Mucosa of rectum (tissue), 2 donors: Measurements from ENCODE around the gene C11orf68.
A peak's percentile ranks its signal among the peaks of the same experiment; 100 is the strongest.

ENCODE experiments used
- H3K27ac ChIP-seq, 2 donors: one replicate each; pipeline ENCODE4 v1.7.0; 2013; ENCODE audit warnings: inconsistent platforms in 2 of 2, low read depth in 2 of 2, low read length in 2 of 2
- H3K27me3 ChIP-seq, 2 donors: one replicate each; pipeline ENCODE4 v1.7.0; 2013; ENCODE audit warnings: low read length in 2 of 2; ENCODE audit not compliant: control insufficient read depth in 2 of 2, insufficient read depth in 2 of 2
- H3K36me3 ChIP-seq, 2 donors: one replicate each; pipeline ENCODE4 v1.7.0; 2013; ENCODE audit warnings: low read length in 2 of 2; ENCODE audit not compliant: control insufficient read depth in 2 of 2, insufficient read depth in 2 of 2
- H3K4me1 ChIP-seq, 2 donors: one replicate each; pipeline ENCODE4 v1.7.0; 2013; ENCODE audit warnings: low read length in 2 of 2, mild to moderate bottlenecking in 1 of 2; ENCODE audit not compliant: control insufficient read depth in 2 of 2, insufficient read depth in 2 of 2
- H3K4me3 ChIP-seq, 2 donors: one replicate each; pipeline ENCODE4 v1.7.0; 2013; ENCODE audit warnings: low read length in 2 of 2
- H3K9ac ChIP-seq, 2 donors: one replicate each; pipeline ENCODE4 v1.7.0; 2013; ENCODE audit warnings: low read length in 2 of 2, low read depth in 1 of 2, mild to moderate bottlenecking in 1 of 2
- H3K9me3 ChIP-seq, 2 donors: one replicate each; pipeline ENCODE4 v1.7.0; 2013; ENCODE audit warnings: low read length in 2 of 2; ENCODE audit not compliant: control insufficient read depth in 2 of 2
- donor health status: healthy.
- donor health status: Normal muscosa, but diverticular disease.

Gene C11orf68

DNA sequence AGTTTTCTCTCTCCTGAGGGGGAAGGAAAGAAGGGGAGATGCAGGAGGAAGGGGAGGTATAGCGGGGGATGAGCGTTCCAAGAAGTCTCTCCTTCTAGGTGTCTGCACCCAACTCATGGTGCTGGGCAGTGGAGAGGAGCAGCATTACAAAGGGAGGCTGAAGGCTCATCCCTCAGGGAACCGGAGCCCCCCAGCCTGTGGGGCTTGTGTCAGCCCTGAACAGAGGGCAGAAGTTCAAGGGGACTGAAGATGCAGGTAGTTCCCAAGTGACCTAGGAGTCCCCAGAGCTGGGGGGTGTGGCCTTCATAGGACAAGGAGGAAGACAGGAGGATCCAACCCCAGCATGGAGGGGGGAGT is 1.8 kb downstream of the C11orf68 start:
- H3K36me3 ChIP-seq: peaks cover 3% of the 10 kb centered on the region in 2 donors
- H3K9ac ChIP-seq: no peak overlapping the region
- H3K27ac ChIP-seq: no peak overlapping the region
- H3K4me3 ChIP-seq: peak overlapping the region; percentile 79 to 91
- no peaks in the 10 kb centered on the region for H3K27me3 ChIP-seq
- H3K4me1 ChIP-seq: peaks cover 36 to 37% of the 10 kb centered on the region in 2 donors
- H3K9me3 ChIP-seq: no peaks in the 10 kb centered on the region

- Histone ChIP-seq H3K9ac (no peak overlapping the region), H3K9me3 (no peaks in the 10 kb centered on the region), H3K27me3 (no peaks in the 10 kb centered on the region), H3K4me1 (peaks cover 43% of the 10 kb centered on the region in 2 donors), H3K36me3 (no peaks in the 10 kb centered on the region), H3K27ac (peak overlapping the region in 1 of 2 donors; percentile 70), H3K4me3 (no peak overlapping the region)
Measured at GRCh38 chr11:65916391-65916790, 2.5 kb downstream of the C11orf68 start.

- no peaks in the 10 kb centered on the region for H3K9me3 ChIP-seq
- peak overlapping the region; percentile 26 to 70 for H3K27ac ChIP-seq
- H3K9ac ChIP-seq: no peak overlapping the region
- H3K4me3 ChIP-seq: no peak overlapping the region
- peaks cover 42 to 44% of the 10 kb centered on the region in 2 donors for H3K4me1 ChIP-seq
- H3K36me3 ChIP-seq: no peaks in the 10 kb centered on the region
- no peaks in the 10 kb centered on the region for H3K27me3 ChIP-seq
Measured at GRCh38 chr11:65915821-65916251, 3.0 kb downstream of the C11orf68 start.

DNA sequence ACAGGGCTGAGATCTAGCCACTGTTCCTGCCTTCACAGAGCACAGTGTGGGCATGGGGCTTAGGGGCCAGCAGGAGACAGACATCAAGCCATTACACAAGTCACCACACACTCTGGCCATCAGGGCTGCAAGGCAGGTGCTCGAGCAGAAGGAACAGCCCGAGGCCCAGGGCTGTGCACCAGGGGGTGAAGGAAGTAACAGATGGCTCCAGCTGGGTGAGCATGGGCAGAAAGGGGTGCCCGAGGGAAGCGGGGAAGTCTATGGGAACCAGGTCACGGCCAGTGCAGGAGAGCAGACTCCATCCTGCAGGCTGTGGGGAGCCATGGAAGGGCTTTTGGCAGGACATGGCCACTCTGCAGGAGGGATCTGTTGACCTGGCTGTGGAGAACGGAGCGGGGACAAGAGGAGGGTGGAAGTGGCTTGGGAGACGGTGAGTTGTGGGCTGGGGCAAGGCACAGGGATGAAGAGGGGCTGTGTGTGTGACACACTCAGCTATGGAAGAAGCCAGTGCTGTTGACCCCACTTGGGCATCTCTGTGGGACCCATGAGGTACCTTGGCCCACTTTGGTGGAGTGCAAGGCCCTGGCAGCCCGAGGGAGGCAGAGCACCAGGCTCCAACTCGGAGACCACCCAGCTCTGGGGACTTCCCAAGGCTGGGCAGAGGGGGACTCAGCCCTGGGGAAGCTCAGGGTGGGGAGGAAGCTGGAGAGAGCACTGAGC is 3.6 kb downstream of the C11orf68 start:
- Histone ChIP-seq H3K4me1 (peaks cover 36 to 39% of the 10 kb centered on the region in 2 donors), H3K9ac (no peak overlapping the region), H3K4me3 (no peak overlapping the region), H3K27me3 (no peaks in the 10 kb centered on the region), H3K27ac (peak overlapping the region; percentile 52 to 70), H3K9me3 (no peaks in the 10 kb centered on the region), H3K36me3 (no peaks in the 10 kb centered on the region)

DNA sequence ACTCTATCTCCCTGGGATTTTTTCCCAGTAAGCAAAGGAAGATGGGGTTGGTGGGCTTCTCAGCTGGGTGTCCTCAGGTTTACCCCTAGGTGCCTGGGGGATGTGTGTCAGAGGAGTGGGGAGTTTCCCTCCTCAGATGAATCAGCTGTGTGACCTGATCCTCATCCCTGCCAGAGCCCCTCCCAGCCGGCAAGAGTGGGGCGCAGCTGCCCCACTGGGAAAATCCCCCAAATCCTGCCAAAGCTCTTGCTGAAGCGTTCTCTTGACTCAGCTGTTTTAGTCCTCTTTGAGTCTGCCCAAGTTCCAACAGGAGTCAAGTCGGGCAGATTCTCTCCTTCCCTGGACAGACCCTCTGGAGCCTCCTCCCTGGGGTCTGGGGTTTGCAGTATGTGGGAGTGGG is 6.0 kb downstream of the C11orf68 start:
- no peaks in the 10 kb centered on the region for H3K9me3 ChIP-seq
- no peak overlapping the region for H3K4me3 ChIP-seq
- H3K4me1 ChIP-seq: peaks cover 30% of the 10 kb centered on the region in 2 donors
- peaks cover 0 to 1% of the 10 kb centered on the region in 2 donors for H3K27me3 ChIP-seq
- no peak overlapping the region for H3K27ac ChIP-seq
- no peaks in the 10 kb centered on the region for H3K36me3 ChIP-seq
- H3K9ac ChIP-seq: no peak overlapping the region

- H3K27ac ChIP-seq: peak overlapping the region in 1 of 2 donors; percentile 16
- H3K4me3 ChIP-seq: no peak overlapping the region
- H3K9ac ChIP-seq: no peak overlapping the region
- H3K4me1 ChIP-seq: peaks cover 21% of the 10 kb centered on the region in 2 donors
- no peaks in the 10 kb centered on the region for H3K9me3 ChIP-seq
- H3K36me3 ChIP-seq: no peaks in the 10 kb centered on the region
- H3K27me3 ChIP-seq: peaks cover 0 to 4% of the 10 kb centered on the region in 2 donors
Measured at GRCh38 chr11:65911682-65912568, 6.9 kb downstream of the C11orf68 start.

DNA sequence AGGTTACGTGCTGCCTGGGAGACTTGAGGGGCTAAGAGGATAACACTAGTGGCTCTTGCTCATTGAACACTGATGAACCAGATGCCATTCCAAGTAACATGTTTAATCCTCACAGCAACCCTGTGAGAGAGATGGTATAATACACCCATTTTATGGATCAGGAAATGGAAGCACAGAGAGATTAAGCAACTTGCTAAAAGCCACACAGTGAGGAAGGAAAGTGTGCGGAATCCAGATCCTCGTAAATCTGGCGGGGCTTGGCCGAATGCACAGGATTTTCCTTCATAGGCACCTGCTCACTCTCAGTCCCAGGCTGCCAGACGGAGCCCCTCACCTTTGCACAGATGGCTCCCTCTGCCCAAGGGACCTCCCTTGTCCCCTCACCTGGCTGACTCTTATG is 11.0 kb downstream of the C11orf68 start:
- H3K4me3 ChIP-seq: no peak overlapping the region
- H3K9ac ChIP-seq: no peak overlapping the region
- no peaks in the 10 kb centered on the region for H3K36me3 ChIP-seq
- H3K4me1 ChIP-seq: peaks cover 11 to 13% of the 10 kb centered on the region in 2 donors
- H3K9me3 ChIP-seq: no peaks in the 10 kb centered on the region
- peaks cover 0 to 4% of the 10 kb centered on the region in 2 donors for H3K27me3 ChIP-seq
- no peak overlapping the region for H3K27ac ChIP-seq

GRCh38 chr11:65906602-65907001 is 12.3 kb downstream of the C11orf68 start:
- no peak overlapping the region for H3K27ac ChIP-seq
- no peaks in the 10 kb centered on the region for H3K36me3 ChIP-seq
- H3K9me3 ChIP-seq: no peaks in the 10 kb centered on the region
- no peak overlapping the region for H3K4me3 ChIP-seq
- peaks cover 5 to 6% of the 10 kb centered on the region in 2 donors for H3K4me1 ChIP-seq
- H3K27me3 ChIP-seq: peaks cover 0 to 7% of the 10 kb centered on the region in 2 donors
- no peak overlapping the region for H3K9ac ChIP-seq

GRCh38 chr11:65903715-65904114 is 15.1 kb downstream of the C11orf68 start:
- Histone ChIP-seq H3K36me3 (no peaks in the 10 kb centered on the region), H3K27me3 (peaks cover 8 to 13% of the 10 kb centered on the region in 2 donors), H3K9ac (no peak overlapping the region), H3K9me3 (no peaks in the 10 kb centered on the region), H3K4me1 (peaks cover 11 to 12% of the 10 kb centered on the region in 2 donors), H3K4me3 (no peak overlapping the region), H3K27ac (no peak overlapping the region)

DNA sequence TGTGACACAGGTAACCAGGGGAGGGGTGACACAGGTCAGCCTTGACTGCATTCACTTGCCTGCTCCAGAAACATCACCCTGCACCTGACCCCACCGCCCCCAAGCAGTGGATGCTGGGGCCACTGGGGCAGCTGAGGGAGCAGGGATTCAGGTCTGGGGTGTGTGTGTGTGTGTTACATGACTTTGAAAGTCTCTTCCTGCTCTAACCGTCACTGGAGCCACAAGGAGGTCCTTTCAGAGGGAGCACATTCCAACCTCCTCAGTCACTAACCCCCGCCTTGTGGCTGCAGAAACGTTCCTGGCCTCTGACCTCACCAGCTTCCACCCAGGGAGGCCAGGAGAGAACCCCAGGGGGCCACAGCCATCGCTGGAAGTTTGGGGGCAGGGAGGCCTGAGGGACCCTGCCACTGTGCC is 15.8 kb downstream of the C11orf68 start:
- no peak overlapping the region for H3K9ac ChIP-seq
- peaks cover 10 to 16% of the 10 kb centered on the region in 2 donors for H3K27me3 ChIP-seq
- no peaks in the 10 kb centered on the region for H3K36me3 ChIP-seq
- H3K27ac ChIP-seq: no peak overlapping the region
- H3K4me3 ChIP-seq: no peak overlapping the region
- H3K4me1 ChIP-seq: peaks cover 11 to 12% of the 10 kb centered on the region in 2 donors
- no peaks in the 10 kb centered on the region for H3K9me3 ChIP-seq
